GM12878 (cell line): ENCODE measurements around the gene YBX2. TPM values are rescaled to one million over a fixed set of nuclear protein-coding genes. Genes with fewer than 3 reads are reported as not detected.

Experiments used
- BHLHE40 ChIP-seq, 2 experiments: fragments of 450-650 bp in 1 of 2; IDR thresholded peaks; 2 replicates each; pipeline ENCODE4 v1.6.1; 2011 to 2017; ENCODE audit warnings: low read depth in 2 of 2, borderline replicate concordance in 1 of 2, improper control_type of control experiment in 1 of 2, low read length in 1 of 2, mild to moderate bottlenecking in 1 of 2
- CEBPB ChIP-seq, 2 experiments: fragments of 150-350 bp in 1 of 2; IDR thresholded peaks; 2 replicates each; pipeline ENCODE4 v1.6.1; 2012 to 2014; ENCODE audit warnings: low read depth in 2 of 2, low read length in 2 of 2, borderline replicate concordance in 1 of 2, inconsistent platforms in 1 of 2
- CHD2 ChIP-seq: IDR thresholded peaks from 2 replicates; pipeline ENCODE4 v1.6.1; 2011; ENCODE audit warnings: low read depth, low read length, improper control_type of control experiment, borderline replicate concordance
- CREB1 ChIP-seq: IDR thresholded peaks from 2 replicates; pipeline ENCODE4 v1.6.1; 2012; ENCODE audit warnings: low read depth, mild to moderate bottlenecking, inconsistent platforms
- EGR1 ChIP-seq, 2 experiments: IDR thresholded peaks; 1 replicate in 1 of 2; 2 replicates in 1 of 2; pipeline ENCODE4 v1.6.1; 2011 to 2012; ENCODE audit warnings: low read depth in 2 of 2, low read length in 2 of 2, borderline replicate concordance in 1 of 2, mild to moderate bottlenecking in 1 of 2, moderate library complexity in 1 of 2
- GATAD2B ChIP-seq: fragments of 450-650 bp; conservative IDR thresholded peaks from 2 replicates; pipeline ENCODE4 v1.6.1; 2017; ENCODE audit warnings: low read depth, mild to moderate bottlenecking, moderate library complexity
- MXI1 ChIP-seq: fragments of 150-350 bp; IDR thresholded peaks from 2 replicates; pipeline ENCODE4 v1.6.1; 2011; ENCODE audit warnings: low read depth, mild to moderate bottlenecking, inconsistent platforms, low read length, improper control_type of control experiment
- NRF1 ChIP-seq: conservative IDR thresholded peaks from 2 replicates; pipeline ENCODE4 v1.6.1; 2011; ENCODE audit warnings: mild to moderate bottlenecking, low read depth, low read length, improper control_type of control experiment
- POLR2A ChIP-seq: IDR thresholded peaks from 2 replicates; pipeline ENCODE4 v1.6.1; 2011; ENCODE audit warnings: low read depth, mild to moderate bottlenecking, low read length
- POLR2AphosphoS5 ChIP-seq: IDR thresholded peaks from 2 replicates; pipeline ENCODE4 v1.6.1; 2011; ENCODE audit warnings: mild to moderate bottlenecking, low read length, inconsistent platforms
- RAD51 ChIP-seq: fragments of 450-650 bp; IDR thresholded peaks from 2 replicates; pipeline ENCODE4 v1.6.1; 2016; ENCODE audit warnings: moderate library complexity, mild to moderate bottlenecking, inconsistent platforms
- RELA ChIP-seq: fragments of 450-650 bp; IDR thresholded peaks from 2 replicates; pipeline ENCODE4 v1.8.0; 2014; ENCODE audit warnings: borderline replicate concordance; ENCODE audit not compliant: partially characterized antibody
- RUNX3 ChIP-seq: IDR thresholded peaks from 2 replicates; pipeline ENCODE4 v1.6.1; 2012; ENCODE audit warnings: low read length, inconsistent platforms
- SUZ12 ChIP-seq: fragments of 200-600 bp; sonication (generic); IDR thresholded peaks from one replicate; pipeline ENCODE4 v1.6.1; 2018; ENCODE audit warnings: antibody characterized with exemption, mild to moderate bottlenecking; ENCODE audit not compliant: unreplicated experiment
- TCF12 ChIP-seq: IDR thresholded peaks from 2 replicates; pipeline ENCODE4 v1.6.1; 2011; ENCODE audit warnings: low read depth, mild to moderate bottlenecking, low read length
- ZNF217 ChIP-seq: fragments of 450-650 bp; IDR thresholded peaks from 2 replicates; pipeline ENCODE4 v1.6.1; 2017; ENCODE audit warnings: antibody characterized with exemption, mild to moderate bottlenecking
- ZNF274 ChIP-seq: IDR thresholded peaks from one replicate; pipeline ENCODE4 v1.8.0; 2011; ENCODE audit not compliant: insufficient read length, insufficient read depth
- ZNF622 ChIP-seq: fragments of 450-650 bp; IDR thresholded peaks from 2 replicates; pipeline ENCODE4 v1.6.1; 2017; ENCODE audit warnings: mild to moderate bottlenecking, inconsistent platforms
- polyA plus RNA-seq, 11 experiments: library from polyadenylated mRNA; depleted of rRNA in 4 of 11; unstranded in 6 of 11; stranded (reverse) in 5 of 11; fragments of >200 nt; fragmentation: Nextera tagmentation in 4 of 11; fragmentation: Illumina TruSeq in 1 of 11; extraction: Ambion mirVana in 4 of 11; extraction: Trizol in 1 of 11; gene quantifications; 1 replicate in 1 of 11; 2 replicates in 10 of 11; pipeline versions ENCODE4 v1.2.1 to v1.2.3, GENCODE V29; 2011 to 2016; ENCODE audit warnings: inconsistent platforms in 2 of 11, missing spikeins in 2 of 11, low read depth in 1 of 11
- total RNA-seq, 4 experiments: library from RNA; depleted of rRNA in 3 of 4; stranded (reverse); fragments of >200 nt in 3 of 4; fragmentation: Illumina TruSeq in 1 of 4; extraction: Trizol in 1 of 4; gene quantifications; 2 replicates each; pipeline versions ENCODE4 v1.2.1 to v1.2.3, GENCODE V29; 2013 to 2021
- TF ChIP-seq, protein P1 (sequence below): IDR thresholded peaks from 2 replicates; pipeline ENCODE4 v1.6.1; 2011; ENCODE audit warnings: mild to moderate bottlenecking, low read depth, low read length, moderate library complexity; ENCODE audit not compliant: insufficient replicate concordance
- TF ChIP-seq, protein P2 (sequence below): fragments of 450-650 bp; conservative IDR thresholded peaks from 2 replicates; pipeline ENCODE4 v1.6.1; 2017; ENCODE audit warnings: mild to moderate bottlenecking, moderate library complexity
- TF ChIP-seq, protein P3 (sequence below): fragments of 450-650 bp; IDR thresholded peaks from 2 replicates; pipeline ENCODE4 v1.6.1; 2014; ENCODE audit warnings: mild to moderate bottlenecking
- TF ChIP-seq, protein P4 (sequence below): IDR thresholded peaks from 2 replicates; pipeline ENCODE4 v1.6.1; 2011; ENCODE audit warnings: borderline replicate concordance, low read depth, mild to moderate bottlenecking, moderate library complexity, low read length; ENCODE audit not compliant: insufficient read depth, poor library complexity, severe bottlenecking
- TF ChIP-seq, protein P5 (sequence below): IDR thresholded peaks from 2 replicates; pipeline ENCODE4 v1.6.1; 2011; ENCODE audit warnings: low read depth, mild to moderate bottlenecking, low read length, moderate library complexity, borderline replicate concordance; ENCODE audit errors: extremely low read depth

YBX2 gene
- total and polyA plus RNA-seq, 10 of the 15 experiments (the other 5 are each of a cell fraction or from before 2014, with no cell fraction given): not detected

DNA sequence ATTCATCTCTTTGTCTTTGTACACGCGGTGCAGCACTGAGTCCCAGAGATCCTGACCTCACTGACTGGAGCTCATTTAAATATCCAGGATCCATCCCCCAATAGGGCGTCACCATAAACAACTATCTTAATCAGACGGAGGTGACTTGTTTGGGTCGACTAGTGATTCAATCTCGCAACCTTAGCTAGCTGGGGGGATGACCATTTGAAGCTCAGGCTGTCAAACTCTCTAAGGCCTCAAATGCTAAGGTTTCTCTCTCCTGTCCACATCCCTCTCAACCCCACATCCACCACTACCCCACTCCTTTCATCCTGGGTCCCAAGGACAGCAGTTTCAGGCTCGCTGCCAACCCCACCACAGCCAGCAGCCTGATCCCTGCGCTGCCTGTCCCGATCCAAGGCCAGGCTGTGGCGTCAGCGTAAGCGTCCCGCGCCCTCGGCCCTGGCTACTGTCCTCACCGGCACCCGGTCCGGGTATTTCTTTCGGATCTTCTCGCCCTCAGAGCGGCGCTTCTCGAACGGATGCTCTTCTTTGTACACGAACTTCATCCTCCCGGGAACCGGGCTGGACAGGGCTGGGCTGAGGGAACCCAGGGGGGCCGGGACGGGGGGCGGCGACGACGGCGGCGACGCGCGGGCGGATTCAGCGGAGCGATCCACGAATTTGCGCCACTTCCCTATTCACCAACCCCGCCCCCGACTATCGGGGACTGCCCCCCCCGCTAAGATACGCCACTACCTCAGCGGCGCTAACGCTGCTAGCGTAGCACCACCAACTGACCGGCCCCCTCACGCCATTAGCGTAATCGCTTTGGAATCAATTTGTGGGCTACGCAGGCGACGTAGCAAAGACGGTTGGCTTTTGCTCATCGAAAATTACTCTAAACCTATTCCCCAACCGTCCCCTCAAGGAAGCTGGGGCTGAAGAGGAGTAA is 52.4 kb downstream of the YBX2 start, which contains the start of gene GABARAP (continued):
- TF ChIP-seq, protein P1, sequence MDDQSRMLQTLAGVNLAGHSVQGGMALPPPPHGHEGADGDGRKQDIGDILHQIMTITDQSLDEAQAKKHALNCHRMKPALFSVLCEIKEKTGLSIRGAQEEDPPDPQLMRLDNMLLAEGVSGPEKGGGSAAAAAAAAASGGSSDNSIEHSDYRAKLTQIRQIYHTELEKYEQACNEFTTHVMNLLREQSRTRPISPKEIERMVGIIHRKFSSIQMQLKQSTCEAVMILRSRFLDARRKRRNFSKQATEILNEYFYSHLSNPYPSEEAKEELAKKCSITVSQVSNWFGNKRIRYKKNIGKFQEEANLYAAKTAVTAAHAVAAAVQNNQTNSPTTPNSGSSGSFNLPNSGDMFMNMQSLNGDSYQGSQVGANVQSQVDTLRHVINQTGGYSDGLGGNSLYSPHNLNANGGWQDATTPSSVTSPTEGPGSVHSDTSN: peak; percentile 7
- TF ChIP-seq CHD2: peak; percentile 85
- TF ChIP-seq, protein P2, sequence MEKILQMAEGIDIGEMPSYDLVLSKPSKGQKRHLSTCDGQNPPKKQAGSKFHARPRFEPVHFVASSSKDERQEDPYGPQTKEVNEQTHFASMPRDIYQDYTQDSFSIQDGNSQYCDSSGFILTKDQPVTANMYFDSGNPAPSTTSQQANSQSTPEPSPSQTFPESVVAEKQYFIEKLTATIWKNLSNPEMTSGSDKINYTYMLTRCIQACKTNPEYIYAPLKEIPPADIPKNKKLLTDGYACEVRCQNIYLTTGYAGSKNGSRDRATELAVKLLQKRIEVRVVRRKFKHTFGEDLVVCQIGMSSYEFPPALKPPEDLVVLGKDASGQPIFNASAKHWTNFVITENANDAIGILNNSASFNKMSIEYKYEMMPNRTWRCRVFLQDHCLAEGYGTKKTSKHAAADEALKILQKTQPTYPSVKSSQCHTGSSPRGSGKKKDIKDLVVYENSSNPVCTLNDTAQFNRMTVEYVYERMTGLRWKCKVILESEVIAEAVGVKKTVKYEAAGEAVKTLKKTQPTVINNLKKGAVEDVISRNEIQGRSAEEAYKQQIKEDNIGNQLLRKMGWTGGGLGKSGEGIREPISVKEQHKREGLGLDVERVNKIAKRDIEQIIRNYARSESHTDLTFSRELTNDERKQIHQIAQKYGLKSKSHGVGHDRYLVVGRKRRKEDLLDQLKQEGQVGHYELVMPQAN: peak; percentile 90
- TF ChIP-seq MXI1: no peak
- peak; percentile 74; the same call in 1 of the 2 replicates for TF ChIP-seq CREB1
- TF ChIP-seq SUZ12: no peak
- TF ChIP-seq BHLHE40 (IDR thresholded peaks at IDR 0.05; ENCODE audit: borderline replicate concordance in 1 of 2, low read depth in 2 of 2, low read length in 1 of 2): peak; percentile 53 to 72; a peak in 3 of 4 replicates
- no peak for TF ChIP-seq RELA
- no peak for TF ChIP-seq RAD51
- peak; percentile 71; the same call in 1 of the 2 replicates for TF ChIP-seq GATAD2B
- TF ChIP-seq NRF1: no peak
- TF ChIP-seq, protein P3, sequence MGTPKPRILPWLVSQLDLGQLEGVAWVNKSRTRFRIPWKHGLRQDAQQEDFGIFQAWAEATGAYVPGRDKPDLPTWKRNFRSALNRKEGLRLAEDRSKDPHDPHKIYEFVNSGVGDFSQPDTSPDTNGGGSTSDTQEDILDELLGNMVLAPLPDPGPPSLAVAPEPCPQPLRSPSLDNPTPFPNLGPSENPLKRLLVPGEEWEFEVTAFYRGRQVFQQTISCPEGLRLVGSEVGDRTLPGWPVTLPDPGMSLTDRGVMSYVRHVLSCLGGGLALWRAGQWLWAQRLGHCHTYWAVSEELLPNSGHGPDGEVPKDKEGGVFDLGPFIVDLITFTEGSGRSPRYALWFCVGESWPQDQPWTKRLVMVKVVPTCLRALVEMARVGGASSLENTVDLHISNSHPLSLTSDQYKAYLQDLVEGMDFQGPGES: no peak
- no peak for TF ChIP-seq RUNX3
- TF ChIP-seq EGR1 (IDR thresholded peaks at IDR 0.05; ENCODE audit: borderline replicate concordance in 1 of 2, low read depth in 2 of 2, low read length in 2 of 2): peak in 1 of 2 experiments; percentile 87; a peak in 2 of 3 replicates
- TF ChIP-seq POLR2AphosphoS5: no peak; the same call in 1 of the 2 replicates
- TF ChIP-seq, protein P4, sequence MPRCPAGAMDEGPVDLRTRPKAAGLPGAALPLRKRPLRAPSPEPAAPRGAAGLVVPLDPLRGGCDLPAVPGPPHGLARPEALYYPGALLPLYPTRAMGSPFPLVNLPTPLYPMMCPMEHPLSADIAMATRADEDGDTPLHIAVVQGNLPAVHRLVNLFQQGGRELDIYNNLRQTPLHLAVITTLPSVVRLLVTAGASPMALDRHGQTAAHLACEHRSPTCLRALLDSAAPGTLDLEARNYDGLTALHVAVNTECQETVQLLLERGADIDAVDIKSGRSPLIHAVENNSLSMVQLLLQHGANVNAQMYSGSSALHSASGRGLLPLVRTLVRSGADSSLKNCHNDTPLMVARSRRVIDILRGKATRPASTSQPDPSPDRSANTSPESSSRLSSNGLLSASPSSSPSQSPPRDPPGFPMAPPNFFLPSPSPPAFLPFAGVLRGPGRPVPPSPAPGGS: peak; percentile 63
- peak; percentile 53 for TF ChIP-seq POLR2A
- peak; percentile 97 for TF ChIP-seq ZNF217
- TF ChIP-seq, protein P5, sequence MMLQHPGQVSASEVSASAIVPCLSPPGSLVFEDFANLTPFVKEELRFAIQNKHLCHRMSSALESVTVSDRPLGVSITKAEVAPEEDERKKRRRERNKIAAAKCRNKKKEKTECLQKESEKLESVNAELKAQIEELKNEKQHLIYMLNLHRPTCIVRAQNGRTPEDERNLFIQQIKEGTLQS: 0 out of 2 replicates have a peak, but pooled peaks have one; percentile 22
- no peak for TF ChIP-seq CEBPB (IDR thresholded peaks at IDR 0.05; ENCODE audit: borderline replicate concordance in 1 of 2, low read depth in 2 of 2, low read length in 2 of 2)
- no peak for TF ChIP-seq ZNF274
- no peak for TF ChIP-seq ZNF622
- TF ChIP-seq TCF12: 0 out of 2 replicates have a peak, but pooled peaks have one; percentile 17
